ENCODE measurements around the gene UNC13B. TPM values are rescaled to one million over a fixed set of nuclear protein-coding genes. Genes with fewer than 3 reads are reported as not detected.

The UNC13B gene
- total RNA-seq, 1 experiment from 2014 or later, result 17.6 TPM

- BruUV-seq (replicated peaks), result no TSS peak
- intact Hi-C loops (cut with micrococcal nuclease), result no loop called here
- Histone ChIP-seq H3K4me3 (replicated peaks in 1 of 2; ENCODE audit: low read depth in 1 of 2, low read length in 2 of 2) (no peak overlapping the region), H3K27me3 (ENCODE audit: insufficient read depth, low read length) (no peaks in the 10 kb centered on the region), H3K79me2 (ENCODE audit: insufficient read depth, low read length) (no peaks in the 10 kb centered on the region), H3K4me2 (ENCODE audit: low read length) (no peak overlapping the region), H3K27ac (ENCODE audit: low read depth, low read length) (no peak overlapping the region), H3K9me3 (ENCODE audit: control insufficient read depth in 1 of 2, insufficient read depth in 1 of 2, low read depth in 1 of 2, low read length in 2 of 2) (no peaks in the 10 kb centered on the region), H3K4me1 (ENCODE audit: control insufficient read depth in 1 of 2, insufficient read depth in 2 of 2, low read length in 2 of 2) (no peaks in the 10 kb centered on the region), H4K20me1 (ENCODE audit: insufficient read depth) (no peaks in the 10 kb centered on the region), H3K36me3 (ENCODE audit: control insufficient read depth in 1 of 2, insufficient read depth in 2 of 2, low read length in 2 of 2) (no peaks in the 10 kb centered on the region), H3K9me2 (ENCODE audit: insufficient read depth) (no peaks in the 10 kb centered on the region), H3K9ac (ENCODE audit: low read length) (no peak overlapping the region), H2AFZ (ENCODE audit: low read depth, low read length, poor library complexity, severe bottlenecking) (no peak overlapping the region)
- ChIA-PET RAD21 (ENCODE audit: low non-redundant PET in 1 of 2, low total read pairs in 2 of 2, uncharacterized antibody in 2 of 2, unreplicated experiment in 2 of 2) (no interaction called here), POLR2A (no interaction called here), CTCF (no interaction called here)
- DNase-seq (ENCODE audit: low read depth, low spot score), result no peak
- no peak for ATAC-seq
- no peak for TF ChIP-seq MAX (IDR thresholded peaks at IDR 0.05)
- no peak for TF ChIP-seq SRF (IDR thresholded peaks at IDR 0.05; ENCODE audit: low read depth)
- TF ChIP-seq TCF7L2 (IDR thresholded peaks at IDR 0.05; ENCODE audit: borderline replicate concordance, extremely low read depth, insufficient read depth, insufficient read length), result no peak
- TF ChIP-seq ZBTB33 (IDR thresholded peaks at IDR 0.05; ENCODE audit: extremely low read depth, insufficient replicate concordance, low read length), result no peak
- TF ChIP-seq ZNF274 (IDR thresholded peaks at IDR 0.05; ENCODE audit: low read depth, low read length), result no peak
- TF ChIP-seq REST (IDR thresholded peaks at IDR 0.05; ENCODE audit: low read depth), result no peak
- no peak for TF ChIP-seq JUND (IDR thresholded peaks at IDR 0.05)
Measured at GRCh38 chr9:35342221-35342958, 180.6 kb downstream of the UNC13B start.
